ENCODE data around the gene OR2V2. TPM values are rescaled to one million over a fixed set of nuclear protein-coding genes. Genes with fewer than 3 reads are reported as not detected.
A peak's percentile ranks its signal among the peaks of the same experiment; 100 is the strongest.
"Not testable (repeated sequence)": the region's sequence is repeated elsewhere in the genome, so short reads cannot be mapped to it uniquely, and the experiment has no call there.

OR2V2 gene
- polyA plus RNA-seq, 10 donors = 0.06 TPM; not detected in 9

DNA sequence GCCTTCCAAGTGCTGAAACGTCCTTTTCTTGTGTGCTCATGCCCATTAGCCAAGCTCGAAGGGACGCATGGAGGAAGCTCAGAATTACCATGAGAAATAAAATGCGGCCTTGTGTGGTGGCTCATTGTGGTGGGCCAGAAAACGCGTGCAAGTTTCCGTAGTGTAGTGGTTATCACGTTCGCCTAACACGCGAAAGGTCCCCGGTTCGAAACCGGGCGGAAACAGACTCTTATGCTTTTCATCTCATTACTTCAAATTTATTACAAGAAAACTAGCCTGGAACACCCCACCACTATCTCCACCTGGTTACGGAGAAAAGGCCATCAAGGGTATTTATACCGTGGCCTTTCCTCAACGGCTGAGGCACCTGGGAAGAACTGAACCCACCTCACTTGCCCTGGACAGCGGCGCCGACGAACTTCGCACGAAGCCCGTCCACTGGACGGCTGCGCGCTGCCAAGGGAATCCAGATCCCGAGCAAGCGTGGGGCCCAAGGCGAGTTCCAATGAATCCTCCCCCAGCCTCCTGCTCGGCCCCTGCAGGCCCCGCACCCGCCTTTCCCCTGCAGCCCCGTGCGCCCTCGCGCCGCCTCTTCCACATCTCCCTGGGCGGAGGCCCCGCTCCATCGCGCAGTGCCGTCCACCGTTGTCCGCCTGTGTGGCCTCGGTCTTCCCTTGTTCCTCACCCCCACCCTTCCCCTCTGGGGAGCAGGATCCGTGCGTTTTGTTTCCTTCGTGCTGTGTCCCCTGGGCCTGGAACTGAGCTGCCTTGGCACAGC lies 22.3 kb downstream of the OR2V2 start:
- peak in 2 of 3 donors; percentile 49 to 54 for DNase-seq

DNA sequence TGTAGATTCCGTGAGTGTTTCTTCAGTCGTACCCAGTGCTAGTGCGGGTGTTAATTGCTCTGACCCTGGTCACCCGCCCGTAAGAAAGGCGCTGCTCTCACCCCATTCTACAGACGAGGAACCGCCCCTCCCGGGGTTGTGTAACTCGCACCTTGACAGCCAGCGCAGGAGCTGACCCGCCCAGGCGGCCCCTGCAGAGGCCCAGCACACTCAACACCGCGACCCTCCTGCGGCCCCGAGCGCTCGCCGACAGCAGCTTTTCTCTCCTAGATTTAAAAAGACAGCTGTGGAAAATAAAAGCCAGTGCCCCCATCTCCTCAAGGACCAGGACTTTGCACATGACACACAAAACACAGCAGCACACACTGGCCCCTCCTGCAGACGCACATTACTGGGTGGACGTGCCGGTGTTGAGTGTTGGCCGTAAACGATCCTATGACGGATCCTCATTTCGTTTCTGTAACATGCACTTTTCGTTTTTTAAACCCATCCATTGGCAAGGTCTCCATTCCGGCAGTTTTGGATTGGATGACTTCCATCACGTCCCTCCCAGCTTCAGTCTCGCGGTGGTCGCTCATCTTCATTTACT lies 22.9 kb downstream of the OR2V2 start:
- no peak for DNase-seq

DNA sequence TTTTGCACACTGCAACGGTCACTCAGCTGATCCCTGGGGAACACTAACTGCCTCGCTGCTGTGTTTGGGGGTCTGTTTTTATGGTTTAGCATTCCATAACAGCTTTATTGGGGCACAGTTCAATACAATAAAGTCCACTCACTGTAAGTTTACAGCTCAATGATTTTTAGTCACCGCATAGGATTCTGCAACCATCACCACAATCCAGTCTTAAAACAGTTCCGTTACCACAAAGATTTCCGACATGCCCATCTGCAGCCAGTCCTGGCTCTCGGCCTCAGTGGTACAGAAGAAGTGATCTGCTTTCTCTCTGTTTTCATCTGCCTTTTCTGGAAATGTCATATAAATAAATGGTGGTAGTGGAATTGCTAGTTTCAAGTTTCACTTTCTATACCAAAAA lies 23.6 kb downstream of the OR2V2 start:
- DNase-seq = no peak

DNA sequence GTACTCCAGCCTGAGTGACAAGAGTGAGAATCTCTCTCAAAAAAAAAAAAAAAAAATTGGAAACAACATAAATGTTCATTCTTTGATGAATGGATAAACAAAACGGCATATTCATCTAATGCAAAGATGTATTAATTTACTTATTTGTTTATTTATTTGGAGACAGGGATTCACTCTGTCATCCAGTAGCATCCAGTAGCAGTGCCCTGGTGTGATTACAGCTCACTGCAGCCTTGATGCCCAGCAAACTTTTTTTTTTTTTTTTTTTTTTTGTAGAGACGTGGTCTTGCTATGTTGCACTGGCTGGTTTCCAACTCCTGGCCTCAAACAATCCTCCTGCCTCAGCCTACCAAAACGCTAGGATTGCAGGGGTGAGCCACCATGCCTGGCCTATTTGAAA lies 24.4 kb downstream of the OR2V2 start:
- no peak for DNase-seq

DNA sequence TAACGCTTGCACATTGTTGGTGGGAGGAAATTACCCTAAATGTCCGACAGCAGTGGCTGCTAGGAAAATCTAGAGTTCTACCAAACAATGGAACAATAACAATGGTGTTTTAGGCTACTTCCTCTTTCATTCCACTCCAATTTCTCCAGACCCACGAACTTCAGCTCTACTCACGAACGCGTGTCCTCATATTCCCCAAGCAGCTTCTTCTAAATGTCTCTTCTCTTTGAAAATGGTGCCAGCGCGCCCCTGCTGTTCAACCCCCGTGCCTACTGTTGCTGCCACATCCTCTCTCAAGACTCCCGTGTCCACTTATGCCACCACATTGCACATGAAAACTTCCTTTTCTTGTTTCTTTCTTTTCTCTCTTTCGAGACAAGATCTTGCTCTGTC lies 25.6 kb downstream of the OR2V2 start:
- no peak for DNase-seq

DNA sequence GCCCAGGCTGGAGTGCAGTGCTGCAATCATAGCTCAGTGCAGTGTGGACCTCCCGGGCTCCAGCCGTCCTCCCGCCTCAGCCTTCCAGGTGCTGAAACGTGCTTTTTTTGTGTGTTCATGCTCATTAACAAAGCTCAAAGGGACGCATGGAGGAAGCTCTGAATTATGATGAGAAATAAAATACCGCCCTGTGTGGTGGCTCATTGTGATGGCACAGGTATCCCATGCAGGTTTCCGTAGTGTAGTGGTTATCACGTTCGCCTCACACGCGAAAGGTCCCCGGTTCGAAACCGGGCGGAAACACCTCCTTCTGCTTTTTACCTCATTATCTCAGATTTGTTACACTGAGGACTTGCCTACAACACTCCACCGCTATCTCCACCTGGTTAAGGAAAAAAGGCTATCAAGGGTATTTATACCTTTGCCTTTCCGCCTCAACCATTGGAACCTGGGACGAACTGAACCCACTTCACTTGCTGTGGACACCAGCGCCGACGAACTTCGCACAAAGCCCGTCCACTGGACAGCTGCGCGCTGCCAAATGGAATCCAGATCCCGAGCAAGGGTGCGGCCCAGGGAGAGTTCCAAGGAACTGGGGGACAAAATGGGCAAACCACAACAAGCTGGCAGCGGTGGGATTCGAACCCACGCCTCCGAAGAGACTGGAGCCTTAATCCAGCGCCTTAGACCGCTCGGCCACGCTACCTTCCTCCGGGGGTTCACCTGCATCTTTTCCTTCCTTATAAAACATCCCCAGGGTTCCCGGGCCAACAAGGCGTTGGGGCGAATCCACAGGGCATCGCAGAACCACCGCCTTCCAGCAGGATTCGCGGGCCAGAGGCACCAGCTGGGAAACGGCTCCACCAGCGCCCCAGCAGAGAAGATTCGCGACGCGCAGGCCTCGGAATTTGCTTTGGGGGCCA lies 26.3 kb downstream of the OR2V2 start:
- DNase-seq = no peak

DNA sequence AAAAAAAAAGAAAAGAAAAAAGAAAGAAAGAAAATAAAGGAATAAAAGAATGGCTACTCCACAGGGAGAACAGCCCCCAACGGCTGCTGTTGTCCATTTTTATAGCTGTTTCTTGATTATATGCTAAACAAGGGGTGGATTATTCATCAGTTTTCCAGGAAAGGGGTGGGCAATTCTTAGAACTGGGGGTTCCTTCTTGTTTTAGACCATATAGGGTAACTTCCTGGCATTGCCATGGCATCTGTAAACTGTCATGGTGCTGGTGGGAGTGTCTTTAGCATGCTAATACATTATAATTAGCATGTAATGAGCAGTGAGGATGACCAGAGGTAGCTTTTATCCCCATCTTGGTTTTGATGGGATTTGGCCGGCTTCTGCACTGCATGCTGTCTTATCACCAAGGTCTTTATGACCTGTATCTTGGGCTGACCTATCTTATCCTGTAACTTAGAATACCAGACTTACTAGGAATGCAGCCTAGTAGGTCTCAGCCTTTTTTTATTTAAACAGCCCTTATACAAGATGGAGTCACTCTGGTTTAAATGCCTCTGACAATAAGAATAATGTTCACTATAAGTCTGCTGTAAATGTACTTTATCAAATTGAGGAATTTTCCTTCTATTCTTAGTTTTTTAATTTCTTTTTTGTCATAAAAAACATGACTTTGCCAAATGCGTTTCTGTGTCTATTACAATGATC lies 29.0 kb downstream of the OR2V2 start:
- DNase-seq = no peak

DNA sequence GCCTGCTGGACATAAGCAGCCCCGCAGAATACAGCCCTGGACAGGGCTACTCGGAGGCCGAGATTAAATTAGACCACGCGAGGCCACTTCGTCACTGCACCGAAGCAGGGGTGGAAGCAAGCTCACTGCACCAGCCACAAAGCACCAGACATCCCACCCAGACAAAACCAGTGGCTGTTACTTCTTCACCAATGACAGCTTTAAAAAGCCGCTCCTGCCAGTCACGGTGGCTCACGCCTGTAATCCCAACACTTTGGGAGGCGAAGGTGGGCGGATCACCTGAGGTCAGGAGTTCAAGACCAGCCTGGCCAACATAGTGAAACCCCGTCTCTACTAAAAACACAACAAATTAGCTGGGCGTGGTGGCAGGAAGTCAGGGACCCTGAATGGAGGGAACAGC lies 30.2 kb downstream of the OR2V2 start:
- not testable (repeated sequence) for DNase-seq

DNA sequence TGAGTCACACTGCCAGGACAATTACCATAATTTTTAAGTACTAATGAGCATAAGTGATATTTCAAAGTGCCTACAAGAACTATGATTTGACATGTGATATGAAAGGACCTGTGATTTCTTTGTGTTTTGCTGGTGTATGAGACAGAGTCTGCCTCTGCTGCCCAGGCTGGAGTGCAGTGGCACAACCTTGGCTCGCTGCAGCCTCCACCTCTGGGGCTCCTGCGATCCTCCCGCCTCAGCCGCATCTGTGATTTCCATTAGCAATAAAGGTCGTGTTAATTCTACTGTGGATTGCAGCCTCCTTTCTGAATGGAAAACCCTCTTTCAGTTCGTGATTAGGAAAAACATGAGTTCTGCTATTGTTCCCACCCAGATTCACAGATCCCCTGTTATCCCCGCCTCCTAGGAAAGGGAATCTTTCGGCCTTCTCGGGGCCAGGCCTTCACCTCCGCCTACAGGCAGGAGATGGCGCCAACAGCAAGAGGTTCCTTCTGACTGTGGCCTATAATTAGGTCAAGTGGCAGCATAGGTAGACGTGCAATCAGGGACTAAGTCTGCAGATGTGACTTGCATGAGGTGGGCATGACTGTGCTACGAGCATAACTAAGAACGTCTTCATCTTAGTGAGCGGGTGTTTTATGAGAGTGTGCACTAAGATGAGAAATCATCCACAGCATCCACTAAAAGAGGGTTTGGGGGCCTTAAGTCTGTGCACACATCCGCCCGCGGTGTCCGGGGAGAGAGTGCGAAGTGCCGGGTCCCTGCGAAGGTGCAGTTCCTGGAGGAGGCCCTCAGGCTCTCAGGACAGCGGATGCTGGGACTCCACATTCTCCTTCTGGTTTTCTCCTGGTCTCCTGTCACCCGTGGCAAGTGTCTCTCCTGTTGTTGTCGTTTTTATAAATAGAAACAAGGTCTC lies 34.5 kb downstream of the OR2V2 start:
- DNase-seq = peak in 1 of 3 donors; percentile 72

DNA sequence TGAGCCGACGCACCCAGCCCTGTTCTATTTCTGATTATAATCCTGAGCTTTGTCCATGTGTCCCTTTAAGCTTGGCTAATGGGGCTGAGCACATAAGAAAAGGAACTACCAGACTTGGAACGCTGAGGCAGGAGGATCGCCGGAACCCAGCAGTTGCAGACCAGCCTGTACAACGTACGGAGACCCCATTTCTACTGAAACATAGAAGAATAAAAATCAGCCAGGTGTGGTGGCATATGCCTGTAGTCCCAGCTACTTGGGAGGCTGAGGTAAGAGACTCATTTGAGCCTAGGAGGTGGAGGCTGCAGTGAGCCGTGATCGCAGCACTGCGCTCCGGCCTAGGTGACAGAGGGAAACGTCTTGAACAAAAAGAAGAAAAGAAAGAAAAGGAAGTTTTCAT lies 35.3 kb downstream of the OR2V2 start:
- DNase-seq = no peak

DNA sequence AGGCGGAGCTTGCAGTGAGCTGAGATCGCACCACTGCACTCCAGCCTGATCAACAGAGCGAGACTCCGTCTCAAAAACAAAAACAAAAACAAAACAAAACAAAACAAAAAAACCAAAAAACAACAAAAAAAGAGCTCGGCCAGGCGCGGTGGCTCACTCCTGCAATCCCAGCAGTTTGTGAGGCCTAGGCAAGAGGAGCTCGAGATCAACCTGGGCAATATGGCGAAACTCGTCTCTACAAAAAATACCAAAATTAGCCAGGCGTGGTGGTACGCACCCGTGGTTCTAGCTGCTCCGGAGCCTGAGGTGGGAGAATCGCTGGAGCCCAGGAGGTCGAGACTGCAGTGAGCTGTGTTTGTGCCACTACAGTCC lies 37.4 kb downstream of the OR2V2 start:
- no peak for DNase-seq

DNA sequence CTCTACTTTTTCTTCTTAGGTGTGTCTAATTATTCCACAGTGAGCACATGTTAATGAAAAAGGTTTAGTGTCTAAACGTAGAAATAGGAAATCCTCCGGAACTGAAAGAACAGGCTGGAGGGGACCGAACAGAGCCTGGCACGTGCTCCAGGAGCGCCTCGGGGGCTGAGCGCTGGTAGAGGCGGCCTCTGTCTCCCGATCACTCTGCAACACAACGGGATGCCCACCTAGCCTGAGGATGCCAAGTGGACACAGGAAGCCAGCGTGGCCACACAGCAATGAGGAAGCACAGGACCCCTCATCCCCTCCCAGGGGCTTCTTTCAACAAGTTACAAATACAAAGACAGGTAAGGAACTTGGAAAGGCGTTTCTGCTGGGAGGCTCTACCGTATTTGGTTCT lies 38.2 kb downstream of the OR2V2 start:
- DNase-seq = no peak

DNA sequence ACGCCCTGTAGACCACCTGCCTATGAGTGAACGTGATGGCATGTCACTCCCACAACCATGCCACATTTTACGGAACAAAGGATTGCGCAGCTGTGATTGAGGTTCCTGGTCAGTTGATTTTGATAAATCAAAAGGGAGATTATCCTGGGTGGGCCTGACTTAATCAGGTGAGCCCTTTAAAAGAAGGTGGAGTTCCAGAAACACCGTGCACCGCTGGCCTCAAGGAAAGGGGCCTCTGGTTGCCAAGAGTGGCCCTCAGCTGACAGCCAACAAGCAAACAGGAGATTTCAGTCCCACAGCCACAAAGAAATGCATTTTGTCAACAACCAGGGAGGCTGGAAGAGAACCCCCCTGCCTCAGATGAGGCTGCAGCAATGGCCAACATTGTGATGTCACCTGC lies 38.6 kb downstream of the OR2V2 start:
- DNase-seq = no peak

DNA sequence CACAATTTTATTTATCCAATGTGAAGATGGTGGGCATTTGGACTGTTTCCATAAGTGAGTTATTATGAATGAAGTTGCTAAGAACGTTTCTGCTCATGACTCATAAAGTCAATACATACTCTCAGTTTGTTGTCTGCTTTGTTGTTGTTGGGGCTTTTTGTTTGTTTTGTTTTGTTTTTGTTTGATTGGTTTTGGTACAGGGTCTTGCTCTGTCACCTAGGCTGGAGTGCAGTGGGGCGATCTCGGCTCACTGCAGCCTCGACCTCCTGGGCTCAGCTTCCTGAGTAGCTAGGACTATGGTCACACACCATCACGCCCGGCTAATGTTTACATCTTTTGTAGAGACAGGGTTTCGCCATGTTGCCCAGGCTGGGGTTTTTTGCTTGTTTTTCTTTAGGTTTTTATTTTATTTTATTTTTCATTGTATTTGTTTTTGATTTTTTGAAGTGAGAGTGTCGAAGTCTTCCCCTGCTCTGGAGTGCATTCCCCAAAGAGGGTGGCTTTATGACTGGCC lies 39.7 kb downstream of the OR2V2 start:
- no peak for DNase-seq

DNA sequence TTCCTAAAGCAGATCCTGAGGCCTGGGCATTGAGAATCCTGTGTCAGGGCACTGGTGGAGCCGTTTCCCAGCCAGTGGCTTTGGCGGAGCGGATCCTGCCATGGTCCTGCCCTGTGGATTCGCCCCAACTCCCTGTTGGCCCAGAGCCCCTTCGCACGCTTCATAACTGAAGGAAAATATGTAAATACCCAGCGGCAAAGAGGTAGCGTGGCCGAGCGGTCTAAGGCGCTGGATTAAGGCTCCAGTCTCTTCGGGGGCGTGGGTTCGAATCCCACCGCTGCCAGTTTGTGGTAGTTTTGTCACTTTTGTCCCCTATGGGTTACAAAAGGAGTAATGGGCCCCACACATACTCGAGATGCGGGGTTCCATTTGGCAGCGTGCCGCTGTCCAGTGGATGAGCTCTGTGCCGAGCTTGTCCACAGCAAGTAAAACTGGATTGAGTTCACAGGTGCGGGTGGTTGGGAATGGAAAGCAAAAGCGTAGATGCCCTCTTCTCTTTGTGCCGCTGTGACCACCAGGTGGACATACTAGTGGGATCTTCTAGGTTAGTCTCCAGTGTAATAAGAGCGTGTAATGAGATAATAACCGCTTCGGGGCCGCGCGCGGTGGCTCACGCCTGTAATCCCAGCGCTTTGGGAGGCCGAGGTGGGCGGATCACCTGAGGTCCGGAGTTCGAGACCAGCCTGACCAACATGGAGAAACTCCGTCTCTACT lies 40.3 kb downstream of the OR2V2 start:
- DNase-seq = peak in 2 of 3 donors; percentile 71 to 82

DNA sequence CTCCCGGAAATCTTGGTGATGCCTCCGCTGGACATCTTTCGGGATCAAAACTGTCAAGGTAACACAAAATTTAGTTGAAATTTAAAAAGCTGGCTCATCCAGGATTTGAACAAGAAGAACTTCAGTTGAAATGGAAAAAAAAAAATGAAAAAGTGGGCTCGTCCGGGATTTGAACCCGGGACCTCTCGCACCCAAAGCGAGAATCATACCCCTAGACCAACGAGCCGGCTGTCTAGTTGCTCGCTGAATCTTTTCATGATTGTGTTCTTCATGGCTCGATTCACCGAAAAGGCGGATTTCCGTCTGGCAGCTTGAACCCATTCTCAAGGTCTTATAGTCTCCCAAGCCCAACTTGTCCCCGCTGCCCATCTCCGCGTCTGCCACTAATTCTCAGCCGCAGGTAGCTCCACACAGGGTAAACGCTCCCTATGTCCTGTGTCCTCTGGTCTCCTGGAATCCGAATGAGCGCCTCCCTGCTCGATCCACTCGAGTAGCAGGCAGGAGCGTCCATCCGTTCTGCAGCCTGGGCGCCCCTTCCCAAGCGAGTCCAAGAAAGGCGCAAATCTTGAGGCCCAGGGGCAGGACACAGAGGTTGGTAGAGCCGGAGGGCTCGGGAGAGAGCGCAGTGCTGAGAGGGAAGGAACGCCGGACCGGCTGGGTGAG lies 41.4 kb downstream of the OR2V2 start:
- peak; percentile 85 to 93 (median 89) for DNase-seq

DNA sequence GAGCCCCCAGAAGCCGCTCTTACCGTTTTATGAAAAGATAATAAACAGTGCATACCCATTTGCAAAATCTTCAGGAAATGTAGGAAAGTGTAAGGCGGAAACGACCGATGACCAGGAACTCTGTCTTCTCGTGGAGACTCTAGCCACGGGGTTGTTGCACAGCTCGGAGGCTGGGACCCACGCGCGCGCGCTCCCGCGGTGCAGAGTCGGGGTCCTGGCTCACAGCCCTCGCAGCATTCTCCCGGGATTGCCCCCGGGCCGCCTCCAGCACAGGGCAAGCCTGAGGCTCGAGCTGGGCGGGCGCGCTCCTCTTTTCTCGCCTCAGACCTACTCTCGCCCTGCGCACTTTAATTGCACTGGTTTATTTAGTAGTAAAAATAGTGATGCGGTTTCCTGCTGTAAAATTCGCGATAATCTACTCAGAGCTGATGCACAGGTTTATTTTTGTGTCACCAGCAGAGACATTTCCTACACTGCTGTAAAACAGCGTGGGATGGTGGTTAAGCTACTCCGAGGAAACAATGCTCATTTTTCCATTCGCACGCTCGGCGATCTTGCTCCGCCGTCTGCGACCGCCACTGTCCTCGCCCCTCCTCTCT lies 42.1 kb downstream of the OR2V2 start:
- DNase-seq = peak in 1 of 3 donors; percentile 70

DNA sequence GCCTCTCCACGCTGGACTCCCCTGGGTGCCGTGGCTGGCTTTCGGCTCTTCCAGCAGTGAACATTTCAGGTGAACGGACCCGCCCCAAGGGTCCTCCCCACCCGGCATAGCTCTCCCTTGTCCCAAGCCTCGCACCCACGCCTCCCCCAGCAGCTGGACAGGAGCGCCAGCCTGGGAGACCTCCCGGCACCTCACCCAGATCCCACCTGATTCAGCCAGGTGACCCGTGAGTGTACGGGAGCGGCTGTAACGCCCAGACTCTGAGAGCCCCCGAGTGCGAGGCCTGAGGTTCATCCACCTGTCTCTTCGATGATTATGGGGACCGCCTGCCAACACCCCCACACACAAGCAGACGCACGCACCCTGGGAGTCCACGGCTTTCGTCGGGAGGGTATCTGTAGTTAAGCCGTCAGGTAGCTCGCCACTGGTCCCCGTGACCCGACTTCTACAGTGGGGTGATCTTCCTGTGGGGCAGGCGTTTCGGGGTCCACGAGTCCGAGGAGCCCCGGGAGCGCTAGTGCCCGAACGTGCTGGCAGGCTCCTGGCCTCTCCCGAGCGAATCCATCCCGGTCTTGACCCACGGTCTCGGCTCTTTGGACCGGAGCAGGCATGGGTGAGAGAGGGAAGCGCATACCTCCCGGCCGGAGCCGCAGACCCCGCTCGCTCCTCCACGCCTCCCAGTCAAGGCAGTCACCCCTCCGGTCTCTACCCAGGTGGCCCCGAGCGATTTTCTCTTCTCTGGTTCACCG lies 42.8 kb downstream of the OR2V2 start:
- DNase-seq = peak in 1 of 3 donors; percentile 49
